NOMO-1 treated with DMSO at 0.1 percent for 48 hours (cell line): ENCODE measurements around the gene TMF1.

Source experiments
- DNase-seq: peaks from one replicate; lab custom pipeline; 2025; ENCODE audit not compliant: unreplicated experiment; lab: John Stamatoyannopoulos, UW

Gene TMF1

DNA sequence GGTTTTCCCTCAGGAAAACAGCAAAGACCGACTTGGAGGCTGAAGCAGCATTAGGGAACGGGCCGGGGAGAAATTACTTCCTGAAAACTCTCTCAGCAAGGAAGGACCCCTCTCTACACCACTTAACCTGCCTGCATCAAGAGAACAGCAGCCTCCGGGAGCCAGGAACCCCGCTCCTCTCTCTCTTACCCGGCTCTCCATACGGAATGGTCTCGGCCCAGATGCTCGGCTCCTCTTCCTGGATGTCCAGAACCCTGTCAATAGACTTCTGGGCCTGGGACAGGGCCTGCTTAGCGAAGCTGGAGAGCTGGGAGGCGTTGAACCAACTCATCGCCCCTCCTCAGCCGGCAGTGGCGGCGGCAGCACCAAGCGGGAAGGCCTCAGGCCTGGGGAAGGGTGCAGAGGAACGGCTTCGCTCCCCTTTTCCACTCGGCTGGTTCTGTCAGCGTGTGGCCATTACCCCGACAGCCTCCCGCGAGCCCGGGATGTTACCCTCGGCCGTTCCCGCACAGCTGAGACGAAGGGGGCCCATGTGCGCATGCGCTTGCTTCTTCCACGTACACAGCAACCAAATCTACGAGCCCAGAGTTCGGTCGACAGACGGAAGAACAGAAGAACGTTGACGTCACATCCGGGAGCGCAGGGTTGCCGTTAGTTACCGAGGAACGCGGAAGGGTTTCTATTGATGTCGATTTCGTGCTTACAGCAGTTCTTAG, at the start of gene TMF1:
Gene TMF1, minus strand, starts transcription at position 578 of the 716 bp plus-strand sequence. Its CDS starts 247 bp downstream, at position 331.
- no peak for DNase-seq

DNA sequence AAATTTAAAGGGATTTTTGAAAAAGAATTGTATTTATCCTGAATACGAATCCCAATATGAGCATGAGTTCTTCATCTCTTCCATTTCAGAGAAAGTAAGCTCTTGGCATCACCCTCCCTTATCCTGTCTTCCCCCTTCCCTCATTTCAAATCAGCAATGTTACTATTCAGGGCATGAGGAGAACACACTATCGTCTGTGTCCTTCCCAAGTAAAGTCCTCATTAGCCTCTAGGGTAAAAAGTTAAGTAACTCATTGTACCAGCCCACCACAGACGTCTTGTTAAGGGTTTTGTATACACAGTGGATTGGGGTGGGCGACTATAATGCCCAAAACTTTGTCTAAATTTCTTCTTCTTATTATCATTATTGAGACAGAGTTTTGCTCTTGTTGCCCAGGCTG, 47.4 kb upstream of the TMF1 start:
- no peak for DNase-seq

DNA sequence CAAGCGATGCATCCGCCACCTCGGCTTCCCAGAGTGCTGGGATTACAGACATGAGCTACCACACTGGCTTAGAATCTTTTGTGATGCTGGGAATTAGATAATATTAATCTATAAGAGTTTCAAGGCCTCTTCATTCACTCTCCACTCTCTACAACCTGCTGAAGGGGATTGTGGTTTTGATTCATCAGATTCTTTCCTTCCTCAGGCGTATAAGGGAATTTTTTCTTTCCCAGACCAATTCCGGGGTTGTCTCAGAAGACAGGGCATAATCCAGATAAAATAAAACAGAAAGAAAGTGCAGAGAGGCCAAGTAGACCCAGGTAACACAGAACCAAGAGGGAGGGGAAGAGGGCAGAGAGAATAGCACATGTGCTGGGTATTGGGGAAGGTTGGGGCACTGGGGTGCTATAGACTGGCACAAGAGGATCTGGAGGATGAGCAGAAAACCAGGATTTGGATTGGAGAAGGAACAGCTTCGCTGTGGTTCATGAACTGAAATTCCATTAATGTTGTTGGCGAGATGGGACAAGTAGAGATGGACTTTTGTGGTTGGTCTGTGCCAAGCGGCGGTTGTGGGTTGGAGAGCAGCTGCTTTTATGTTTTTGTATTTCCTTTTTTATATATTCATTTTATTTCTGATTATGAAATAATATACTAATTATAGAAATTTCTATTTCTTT, 45.4 kb upstream of the TMF1 start:
- DNase-seq: no peak

DNA sequence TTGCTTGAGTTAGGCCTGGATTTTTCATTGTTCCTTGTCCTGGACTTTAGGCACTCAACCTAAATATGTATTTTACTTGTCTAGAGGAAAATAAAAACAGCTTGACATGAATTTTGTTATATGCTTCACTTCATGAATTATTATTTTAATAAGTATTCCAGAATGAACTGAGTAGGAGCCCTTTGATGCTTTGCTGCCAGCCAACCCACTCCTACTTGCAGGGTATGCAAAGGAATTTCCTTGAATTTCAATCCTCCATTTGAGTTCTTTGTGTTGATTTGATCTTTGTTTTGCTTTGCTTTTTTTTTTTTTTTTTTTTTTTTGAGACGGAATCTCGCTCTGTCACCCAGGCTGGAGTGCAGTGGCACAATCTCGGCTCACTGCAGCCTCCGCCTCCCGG, 44.2 kb upstream of the TMF1 start:
- DNase-seq: no peak

- DNase-seq: no peak
Observed at GRCh38 chr3:69095636-69096035, 43.5 kb upstream of the TMF1 start.

DNA sequence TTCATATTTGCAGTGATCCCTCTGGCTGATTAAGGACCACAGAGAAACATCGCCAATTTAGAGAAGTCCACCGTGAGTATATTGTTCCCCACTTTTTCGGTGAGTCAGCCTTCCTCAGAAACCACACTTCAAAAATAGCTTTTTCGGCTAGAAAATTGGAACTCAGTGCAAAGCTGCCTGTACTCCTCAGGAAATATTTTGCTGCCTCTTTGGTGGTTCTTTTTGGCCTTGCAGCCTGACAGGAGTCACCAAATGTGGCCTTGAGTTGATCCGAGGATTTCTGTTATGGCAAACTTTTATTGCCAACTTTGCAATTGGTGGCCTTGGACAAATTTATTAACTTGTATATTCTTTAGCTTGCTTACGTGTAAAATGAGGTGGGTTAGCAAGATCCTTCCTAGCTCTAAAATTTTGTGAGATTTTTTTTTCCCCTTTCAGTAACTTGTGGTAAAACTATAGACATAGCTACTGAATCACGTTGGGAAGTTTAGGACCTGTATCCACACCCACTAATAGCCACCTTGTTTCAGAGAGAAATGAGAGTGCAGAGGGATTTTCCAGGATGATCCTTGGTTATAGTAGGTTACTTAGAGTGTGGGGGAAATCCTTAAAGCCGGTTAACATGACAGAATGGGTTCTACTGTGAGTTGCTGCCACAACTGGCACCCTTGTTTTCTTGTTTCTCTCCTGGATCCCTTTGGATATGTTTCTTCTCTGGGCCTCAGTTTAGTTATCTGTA, 42.5 kb upstream of the TMF1 start:
- peak; percentile 85 for DNase-seq

DNA sequence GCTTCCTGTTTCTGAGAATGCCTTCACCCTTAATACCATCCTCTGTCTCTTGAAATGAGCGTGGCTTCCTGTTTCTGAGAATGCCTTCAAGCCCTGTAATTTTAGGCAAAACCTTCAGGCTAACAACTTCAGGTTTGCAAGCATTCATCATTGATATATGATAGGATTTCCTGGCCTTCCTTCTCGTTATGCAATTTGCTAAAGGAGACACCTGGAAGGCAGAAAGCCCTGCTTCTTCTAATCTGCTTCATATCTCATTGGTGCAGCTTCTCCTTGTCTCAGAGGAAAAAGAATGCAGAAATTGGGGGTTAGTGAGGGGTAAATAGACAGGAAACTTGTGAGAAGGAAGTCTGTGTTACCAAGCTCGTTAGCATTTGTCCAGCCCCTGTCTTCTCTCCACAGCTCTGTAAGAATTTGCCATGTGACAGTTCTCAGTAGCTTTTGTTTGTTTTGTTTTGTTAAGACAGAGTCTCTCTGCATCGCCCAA, 39.9 kb upstream of the TMF1 start:
- peak; percentile 73 for DNase-seq

DNA sequence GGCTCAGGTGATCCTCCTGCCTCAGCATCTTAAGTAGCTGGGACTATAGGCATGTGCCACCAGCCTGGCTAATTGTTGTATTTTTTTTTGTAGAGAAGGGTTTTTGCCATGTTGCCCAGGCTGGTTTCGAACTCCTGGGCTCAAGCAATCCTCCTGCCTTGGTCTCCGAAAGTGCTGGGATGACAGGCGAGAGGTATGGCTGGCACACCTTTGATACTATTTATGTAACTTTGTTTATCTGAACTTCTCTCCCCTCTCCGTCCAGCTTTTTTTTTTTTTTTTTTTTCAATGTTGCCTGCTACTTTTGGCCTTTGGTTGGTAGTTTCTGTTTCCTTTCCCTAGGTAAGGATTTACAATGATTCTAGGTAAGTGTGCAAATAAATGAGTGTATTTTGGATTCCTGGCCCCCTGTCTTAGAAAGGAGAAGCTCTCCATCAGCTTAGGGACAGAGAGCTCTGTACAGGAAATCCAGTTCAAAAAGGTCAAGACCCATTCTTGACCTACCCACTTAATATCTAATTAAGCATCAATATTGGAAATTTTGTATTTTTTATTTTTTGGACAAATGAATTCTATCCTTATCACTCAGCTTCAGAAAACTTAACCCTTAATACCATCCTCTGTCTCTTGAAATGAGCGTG, 39.4 kb upstream of the TMF1 start:
- DNase-seq: no peak

DNA sequence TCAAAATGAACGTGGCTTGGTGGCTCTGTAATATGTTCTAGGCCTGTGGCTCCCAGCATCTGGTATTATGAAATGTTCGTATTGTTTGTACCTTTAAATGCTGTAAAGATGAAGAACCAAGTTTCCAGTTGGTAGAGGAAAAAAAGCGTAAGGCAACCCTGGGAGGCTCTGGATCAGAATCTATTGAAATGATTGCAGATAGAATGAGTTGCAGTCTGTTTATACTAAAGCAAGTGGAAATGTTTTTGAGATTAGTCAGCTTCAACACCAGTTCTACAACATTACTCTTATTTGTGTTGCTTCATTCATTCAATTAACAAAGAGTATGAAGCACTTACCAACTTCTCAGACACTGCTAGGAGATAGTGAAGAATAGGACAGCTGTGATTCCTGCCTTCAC, 37.9 kb upstream of the TMF1 start:
- DNase-seq: no peak

GRCh38 chr3:69088063-69088462, 35.9 kb upstream of the TMF1 start:
- no peak for DNase-seq

- DNase-seq: no peak
Observed at GRCh38 chr3:69087030-69087791, 35.1 kb upstream of the TMF1 start.

DNA sequence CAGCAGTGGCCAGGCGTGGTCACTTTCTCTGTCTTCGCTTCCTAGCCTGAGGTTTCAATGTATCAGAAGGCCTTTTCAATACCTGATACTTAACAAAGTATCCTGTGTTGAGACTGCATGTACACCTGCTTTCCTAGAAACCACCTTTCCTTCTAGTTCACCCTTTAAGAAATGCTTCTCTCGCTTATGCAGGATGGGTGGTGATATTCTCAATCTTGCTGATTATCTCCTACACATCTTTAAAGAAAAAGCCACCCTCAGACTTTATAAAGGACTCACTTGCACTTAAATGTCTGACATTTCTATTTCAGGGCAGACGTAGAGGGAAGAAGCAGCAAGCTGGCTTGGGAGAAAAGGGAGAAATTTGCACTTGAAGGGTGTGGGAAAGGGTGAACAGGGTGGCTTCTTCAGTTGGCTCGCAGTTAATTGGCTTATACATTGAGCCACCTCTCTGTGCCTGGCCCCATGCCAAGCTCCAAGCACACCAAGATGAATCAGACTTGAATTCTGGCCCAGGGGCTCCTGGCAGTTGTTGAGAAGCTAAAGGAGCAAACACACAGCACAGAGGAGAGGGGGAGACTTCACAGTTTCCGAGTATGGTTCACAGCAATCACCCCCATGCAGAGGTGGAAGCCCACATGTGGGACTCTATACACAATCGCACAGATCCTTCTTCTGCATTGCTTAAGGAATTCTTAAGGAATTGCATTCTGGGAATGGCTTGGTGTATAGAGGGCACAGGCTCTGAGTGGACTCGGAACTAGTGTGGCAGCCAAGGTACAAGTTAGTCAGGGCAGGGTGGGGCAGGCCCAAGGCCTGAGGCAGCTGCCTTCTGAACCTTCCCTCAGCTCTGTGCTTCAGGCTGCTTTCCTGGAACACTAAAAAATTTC, 33.9 kb upstream of the TMF1 start:
- peak; percentile 43 for DNase-seq

- no peak for DNase-seq
Observed at GRCh38 chr3:69085168-69085832, 33.2 kb upstream of the TMF1 start.

DNA sequence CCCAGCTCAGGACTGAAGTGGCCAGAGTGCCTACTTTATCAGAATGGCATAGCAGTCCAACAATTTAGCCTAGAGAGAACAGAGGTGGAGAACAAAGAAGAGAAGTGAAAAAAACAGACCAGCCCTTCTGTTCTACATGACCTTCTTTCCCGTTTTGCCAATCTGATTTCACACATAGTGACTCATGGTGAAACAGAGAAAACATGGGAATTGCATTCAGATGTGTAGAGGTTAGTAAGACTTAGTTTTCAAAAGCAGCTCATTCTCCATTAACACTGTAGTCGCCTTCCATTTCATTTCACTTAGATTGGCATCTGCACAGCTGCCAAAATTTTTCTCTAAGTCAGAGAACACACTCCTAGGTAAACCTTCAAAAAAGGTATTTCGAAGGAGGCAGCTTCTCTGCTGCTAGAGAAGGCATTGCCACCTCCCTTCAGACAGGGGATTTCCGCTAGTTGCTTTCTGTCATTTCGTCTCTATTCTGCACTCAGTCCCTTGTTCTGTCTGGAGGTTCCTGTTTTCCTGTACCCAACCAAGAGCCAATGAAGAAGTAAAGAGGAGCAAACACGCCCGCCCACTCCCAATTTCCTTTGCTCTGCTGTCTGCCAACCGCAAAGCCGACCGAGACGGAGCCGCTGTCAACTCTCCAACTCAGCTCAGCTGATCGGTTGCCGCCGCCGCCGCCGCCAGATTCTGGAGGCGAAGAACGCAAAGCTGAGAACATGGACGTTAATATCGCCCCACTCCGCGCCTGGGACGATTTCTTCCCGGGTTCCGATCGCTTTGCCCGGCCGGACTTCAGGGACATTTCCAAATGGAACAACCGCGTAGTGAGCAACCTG, 32.4 kb upstream of the TMF1 start, which contains the start of gene ARL6IP5:
Gene ARL6IP5, plus strand, starts transcription at position 612 of the 842 bp plus-strand sequence. Its CDS starts 111 bp downstream, at position 723.
- peak; percentile 99 for DNase-seq

GRCh38 chr3:69082805-69083204, 30.7 kb upstream of the TMF1 start:
- peak; percentile 82 for DNase-seq

DNA sequence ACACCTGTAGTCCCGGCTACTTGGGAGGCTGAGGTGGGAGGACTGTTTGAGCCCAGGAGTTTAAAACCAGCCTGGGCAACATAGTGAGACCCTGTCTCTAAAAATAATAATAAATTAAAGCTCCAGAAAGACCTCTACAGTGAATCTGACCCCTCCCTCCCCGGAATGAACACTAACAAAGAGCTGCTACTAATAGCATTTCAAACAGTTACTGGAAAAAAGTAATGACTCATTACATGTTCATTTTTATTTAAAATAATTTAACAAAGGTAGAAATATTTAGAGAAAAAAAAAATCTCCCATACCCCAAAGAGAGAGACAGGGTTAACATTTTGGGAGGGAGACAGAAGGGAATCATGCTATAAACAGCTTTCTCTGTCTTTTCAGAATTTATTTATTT, 30.2 kb upstream of the TMF1 start:
- DNase-seq: no peak

- DNase-seq: no peak
Observed at GRCh38 chr3:69081583-69082262, 29.6 kb upstream of the TMF1 start.
